Endometrial microvascular endothelial cells (primary cell): Measurements from ENCODE around the gene CMTM1. TPM values are rescaled to one million over a fixed set of nuclear protein-coding genes. Genes with fewer than 3 reads are reported as not detected.
"Not testable (repeated sequence)": the region's sequence is repeated elsewhere in the genome, so short reads cannot be mapped to it uniquely, and the experiment has no call there.

Source experiments
- in situ Hi-C: cut with HindIII; loops from 2 replicates; pipeline ENCODE4 v1.10.0; 2017; ENCODE audit warnings: low sequenced_read_pairs, low pct_unique_long_range_greater_than_20kb; ENCODE audit errors: inconsistent ontology term
- total RNA-seq: library from RNA; depleted of rRNA; stranded (reverse); fragments of >200 nt; gene quantifications from one replicate; pipeline ENCODE4 v1.2.3, GENCODE V29; 2015; ENCODE audit errors: inconsistent ontology term

The CMTM1 gene
- total RNA-seq, 1 donor from 2014 or later, result 3.3 TPM

DNA sequence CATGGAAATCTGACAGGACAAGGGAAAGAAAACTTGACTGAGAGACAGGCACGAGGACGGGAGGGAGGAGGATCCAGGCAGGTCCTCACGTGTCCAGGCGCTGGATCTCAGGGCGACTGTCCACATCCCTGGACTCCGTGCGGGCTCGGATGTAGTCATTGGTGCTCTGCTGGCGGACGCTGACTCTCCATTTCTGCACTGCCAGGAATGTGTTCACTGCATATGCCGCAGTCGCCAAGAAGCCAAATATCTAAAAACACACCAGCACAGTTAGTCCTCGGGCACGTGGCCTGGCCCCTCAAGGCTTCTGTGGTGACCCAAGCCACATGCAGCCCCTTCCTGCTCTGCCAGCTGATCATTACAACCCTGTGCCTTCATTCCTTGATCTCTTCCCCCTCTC, 55.7 kb downstream of the CMTM1 start:
- in situ Hi-C loops, result no loop called here

- in situ Hi-C loops, result no loop called here
These were observed 56.6 kb downstream of the CMTM1 start for GRCh38 chr16:66622863-66623262.

DNA sequence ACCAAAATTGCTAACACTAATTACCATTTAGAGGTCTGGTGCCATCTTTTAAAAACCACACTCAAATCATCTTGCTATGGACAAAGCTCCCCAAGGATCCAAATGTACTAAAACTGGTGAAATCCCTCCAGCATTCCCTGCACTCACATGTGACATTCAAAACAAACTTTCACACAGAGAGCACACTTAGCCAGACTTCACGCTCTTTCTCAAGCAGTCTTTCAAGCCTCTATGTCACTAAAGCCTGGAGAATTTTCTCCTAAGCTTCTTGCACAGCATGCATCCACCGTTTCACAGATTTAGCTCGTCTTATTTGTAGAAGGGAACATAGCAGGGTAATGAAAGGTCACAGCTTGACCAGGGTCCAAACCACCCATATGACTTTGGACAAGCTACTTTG, 57.5 kb downstream of the CMTM1 start:
- in situ Hi-C loops, result no loop called here

- in situ Hi-C loops, result not testable (repeated sequence)
These were observed 61.6 kb downstream of the CMTM1 start for GRCh38 chr16:66627611-66628378.

Other genes starting within 250 kb of the CMTM1 start
- gene CDH5, start 199.7 kb upstream of the CMTM1 start, total RNA-seq, result 638 TPM
- gene BEAN1, start 139.1 kb upstream of the CMTM1 start, total RNA-seq, result not detected
- 24.9 TPM for gene TK2, start 16.3 kb upstream of the CMTM1 start, total RNA-seq
- 134 TPM for gene CKLF, start 13.9 kb upstream of the CMTM1 start, total RNA-seq
- gene CMTM2, start 13.0 kb downstream of the CMTM1 start, total RNA-seq, result not detected
- gene CMTM3, start 38.3 kb downstream of the CMTM1 start, total RNA-seq, result 94.8 TPM
- 2.5 TPM for gene CMTM4, start 130.3 kb downstream of the CMTM1 start, total RNA-seq
- 93.0 TPM for gene DYNC1LI2, start 185.2 kb downstream of the CMTM1 start, total RNA-seq
- not detected for gene TERB1, start 235.1 kb downstream of the CMTM1 start, total RNA-seq